CMK (cell line): ENCODE data around the gene AFDN.

ENCODE experiments used
- DNase-seq: peaks from one replicate; pipeline ENCODE4 v3.0.0-alpha.2; 2010; ENCODE audit warnings: low read depth

AFDN gene

DNA sequence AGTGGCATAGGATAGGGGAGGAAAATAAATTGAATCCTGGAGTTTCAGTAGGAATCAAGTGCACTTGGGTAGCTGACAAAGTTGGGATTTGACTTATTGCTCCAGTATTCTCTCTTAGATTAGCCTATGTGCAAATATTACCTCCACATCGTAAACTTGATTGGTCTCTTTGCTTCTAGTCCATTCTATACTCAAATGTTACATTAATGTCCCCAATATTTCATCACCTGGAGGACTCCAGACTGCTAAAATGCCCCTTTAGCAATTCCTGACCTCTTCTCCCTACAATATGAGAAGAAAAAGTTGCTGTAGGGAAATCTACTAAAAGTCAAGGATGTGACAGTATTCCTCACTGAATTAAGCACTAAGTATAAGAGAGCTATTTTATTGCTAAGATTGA is 16.3 kb downstream of the AFDN start:
- no peak for DNase-seq

- DNase-seq, result no peak
These were observed 19.1 kb downstream of the AFDN start for GRCh38 chr6:167845856-167846255.

GRCh38 chr6:167846997-167847606 is 20.4 kb downstream of the AFDN start:
- no peak for DNase-seq

- no peak for DNase-seq
These were observed 21.2 kb downstream of the AFDN start for GRCh38 chr6:167847936-167848335.

DNA sequence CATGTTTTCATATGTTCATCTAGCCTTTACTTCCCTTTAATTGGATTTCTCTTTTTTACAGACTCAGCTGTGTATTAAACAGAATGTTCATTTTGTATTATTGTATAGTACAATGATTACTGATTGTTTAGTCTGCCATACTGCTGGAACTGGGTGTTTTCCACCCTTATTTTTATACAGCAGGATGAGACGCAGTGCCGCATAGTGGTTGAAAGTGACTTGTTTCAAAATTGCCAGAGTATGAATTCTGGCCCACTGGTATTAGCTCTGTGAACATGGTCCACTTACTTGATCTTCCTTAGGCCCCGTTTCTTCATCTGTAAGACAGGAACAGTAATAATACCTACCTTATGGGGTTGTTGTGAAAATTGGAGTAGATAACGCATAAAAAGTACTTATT is 22.1 kb downstream of the AFDN start:
- DNase-seq, result no peak

DNA sequence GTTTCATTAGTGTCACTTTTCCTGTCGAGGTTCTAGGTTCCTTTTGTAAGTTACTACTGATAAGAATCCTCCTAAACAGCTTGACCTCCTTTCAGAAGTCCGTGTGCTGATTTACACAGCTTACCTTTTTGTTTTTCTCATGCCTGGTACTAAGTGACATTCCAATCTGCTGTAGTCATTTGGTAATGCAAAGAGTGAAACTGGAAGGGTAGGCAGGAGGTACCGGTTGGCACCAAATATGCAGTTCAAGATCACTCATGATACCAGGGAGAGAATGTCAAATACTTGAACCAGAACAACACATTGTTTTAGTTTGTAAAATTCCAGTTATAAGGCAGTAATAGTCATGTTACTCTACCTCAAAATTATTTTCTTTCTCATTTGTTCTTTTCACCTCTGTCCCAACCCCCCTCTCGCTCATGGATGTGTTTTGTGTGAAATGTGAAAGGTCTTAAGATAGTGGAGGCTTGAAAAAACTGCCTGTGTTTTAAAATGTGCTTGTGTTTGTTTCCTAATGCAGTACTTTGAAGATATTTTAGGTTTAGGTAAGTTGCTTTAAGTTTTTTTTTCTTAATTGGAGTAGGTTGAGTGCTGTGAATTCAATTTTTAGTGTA is 23.2 kb downstream of the AFDN start:
- no peak for DNase-seq

- no peak for DNase-seq
These were observed 24.1 kb downstream of the AFDN start for GRCh38 chr6:167850782-167851181.

DNA sequence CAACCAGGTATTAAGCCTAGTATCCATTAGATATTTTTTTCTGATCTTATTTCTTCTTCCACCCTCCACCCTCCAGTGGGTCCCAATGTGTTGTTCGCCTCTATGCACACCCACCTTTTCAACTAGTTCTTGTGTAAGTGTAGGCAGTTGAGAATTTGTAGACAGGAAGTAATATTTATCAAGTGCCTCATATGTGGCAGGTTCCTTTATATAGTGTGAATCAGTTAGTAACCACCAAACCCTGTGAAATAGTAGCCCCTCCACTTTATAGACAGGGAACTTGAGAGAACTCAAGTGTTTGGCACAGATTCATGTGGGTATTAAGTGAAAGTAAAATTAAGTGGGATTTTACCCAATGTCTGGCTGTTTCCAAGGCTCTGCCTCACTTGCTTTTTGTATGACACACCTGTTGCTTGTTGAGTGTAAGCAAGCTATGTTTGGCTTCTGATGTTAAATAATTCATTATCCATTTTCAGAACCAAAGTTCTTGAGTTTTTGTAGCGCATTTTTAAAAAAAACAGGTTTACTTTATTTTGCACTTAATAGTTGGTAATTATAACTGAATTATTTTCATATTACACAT is 24.8 kb downstream of the AFDN start:
- no peak for DNase-seq

GRCh38 chr6:167855825-167856425 is 29.2 kb downstream of the AFDN start:
- no peak for DNase-seq

GRCh38 chr6:167856474-167856873 is 29.8 kb downstream of the AFDN start:
- DNase-seq, result no peak

DNA sequence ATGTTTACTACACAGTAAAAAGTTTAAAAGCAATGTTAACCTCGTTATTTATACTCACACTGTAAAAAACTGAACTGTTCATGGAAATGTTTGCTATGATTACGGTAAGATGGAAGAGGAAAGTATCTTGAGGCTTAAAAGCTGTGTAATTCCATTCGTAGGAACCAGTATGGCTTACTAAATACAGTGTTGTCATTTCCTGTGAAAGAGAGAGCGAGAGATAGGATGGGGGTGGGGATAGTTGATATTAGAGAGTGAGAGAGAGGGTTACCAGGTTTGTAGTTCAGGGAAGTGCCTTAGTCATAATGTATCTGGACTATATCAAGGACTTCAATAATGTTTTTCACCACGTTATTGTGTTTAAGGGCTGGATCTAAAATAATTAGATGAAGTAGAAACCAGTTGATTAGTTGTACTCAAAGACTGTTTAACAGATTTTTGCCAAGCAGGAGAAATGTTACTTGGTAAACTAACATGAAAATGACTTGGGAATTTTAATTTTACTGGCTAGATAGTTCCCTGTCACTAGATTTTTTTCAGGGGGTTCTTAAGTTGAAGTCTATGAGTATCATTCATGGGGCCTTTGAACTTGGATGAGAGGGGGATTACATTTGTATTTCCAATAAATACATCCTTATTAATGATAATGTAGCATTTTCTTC is 30.4 kb downstream of the AFDN start:
- DNase-seq, result no peak

DNA sequence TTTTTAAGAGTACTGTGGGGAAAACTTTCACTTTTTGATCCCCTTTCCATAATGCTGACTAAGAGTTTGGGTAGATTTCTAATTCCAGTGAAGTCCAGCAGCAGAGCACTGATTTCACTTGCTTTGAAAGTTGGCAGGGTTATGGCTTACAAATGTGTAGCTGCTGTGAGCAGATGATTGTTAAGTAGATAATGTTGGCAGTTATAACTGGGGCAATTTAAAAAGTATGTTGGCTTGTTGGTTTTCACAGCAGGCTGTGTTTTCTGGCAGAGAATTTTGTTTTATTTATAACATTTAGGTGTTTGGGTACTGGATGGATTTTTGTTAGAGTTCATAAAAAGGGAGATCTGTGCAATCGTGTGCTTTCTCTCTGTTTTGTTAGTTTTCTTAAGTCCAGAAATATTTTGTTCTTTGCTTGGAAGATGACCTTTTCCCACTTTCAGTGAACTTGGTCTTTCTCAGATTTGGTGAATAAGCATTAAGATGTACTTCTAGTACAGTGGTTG is 31.4 kb downstream of the AFDN start:
- DNase-seq, result no peak

DNA sequence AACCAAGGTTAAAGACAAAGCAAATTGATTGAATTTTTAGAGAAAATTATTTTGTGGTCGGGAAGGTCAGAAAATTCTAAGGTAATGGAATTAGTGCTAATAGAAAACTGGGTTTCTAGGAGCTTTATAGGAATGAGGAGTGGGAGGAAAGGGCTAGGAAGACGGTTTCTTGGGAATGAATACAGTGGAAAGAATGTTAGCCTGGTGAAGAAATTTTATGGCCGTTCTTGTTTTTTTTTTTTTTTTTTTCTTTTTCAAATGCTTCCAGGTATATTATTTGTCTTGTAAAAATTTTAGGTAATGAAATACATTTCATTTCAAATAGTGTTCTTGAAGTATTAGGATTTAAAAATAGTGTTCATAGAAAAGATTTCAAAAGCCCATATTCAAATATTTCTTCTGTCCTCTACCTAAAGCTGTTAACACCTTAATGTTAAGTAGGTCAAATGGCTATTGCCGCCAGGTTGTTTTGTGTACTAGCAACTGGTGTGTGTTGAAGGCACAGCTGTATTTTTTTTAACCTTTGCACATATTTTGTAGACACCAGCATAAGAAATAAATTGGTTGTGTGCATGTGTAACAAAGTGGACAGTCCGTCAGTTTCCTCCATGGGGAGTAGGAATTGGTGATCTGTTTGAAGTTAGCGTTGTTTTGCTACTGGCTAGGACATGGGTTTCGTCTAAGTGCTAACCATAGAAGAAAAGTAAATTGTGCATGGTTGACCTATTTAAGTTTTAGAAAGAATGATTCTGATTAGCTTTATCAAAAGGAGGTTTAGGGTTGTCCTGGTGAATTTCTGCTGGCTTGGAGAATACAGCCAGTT is 32.3 kb downstream of the AFDN start:
- DNase-seq, result no peak

DNA sequence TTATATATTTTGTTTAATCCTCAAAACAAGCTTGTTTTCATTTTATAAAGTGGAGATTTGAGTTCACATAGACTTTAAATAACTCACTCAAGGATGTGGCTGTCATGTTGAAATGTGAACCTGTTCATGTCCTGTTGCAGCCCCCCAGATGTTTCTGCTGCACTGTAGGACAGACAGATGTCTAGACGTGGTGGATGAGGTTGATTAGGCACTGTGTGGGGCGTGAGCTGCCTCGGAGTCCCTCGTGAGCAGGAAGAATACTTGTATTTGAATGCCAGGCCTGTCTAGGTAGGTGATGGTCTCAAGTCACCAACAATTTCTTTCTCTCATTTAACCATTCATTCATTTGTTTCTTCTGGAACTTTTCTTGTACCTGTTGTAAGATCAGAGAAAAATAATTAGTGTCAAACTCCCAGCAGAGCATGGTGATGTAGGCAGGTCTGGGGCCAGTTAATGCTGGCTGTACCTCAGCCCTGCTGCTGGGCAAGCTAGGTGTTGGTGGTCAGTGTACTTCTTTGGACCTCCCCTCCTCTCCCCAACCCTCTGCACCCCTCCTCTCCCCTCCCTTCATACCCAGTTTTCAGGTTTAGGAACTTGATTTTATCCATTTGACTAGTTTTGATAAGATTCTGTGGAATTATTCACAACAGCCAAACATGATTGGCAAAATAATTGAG is 34.0 kb downstream of the AFDN start:
- DNase-seq, result no peak

DNA sequence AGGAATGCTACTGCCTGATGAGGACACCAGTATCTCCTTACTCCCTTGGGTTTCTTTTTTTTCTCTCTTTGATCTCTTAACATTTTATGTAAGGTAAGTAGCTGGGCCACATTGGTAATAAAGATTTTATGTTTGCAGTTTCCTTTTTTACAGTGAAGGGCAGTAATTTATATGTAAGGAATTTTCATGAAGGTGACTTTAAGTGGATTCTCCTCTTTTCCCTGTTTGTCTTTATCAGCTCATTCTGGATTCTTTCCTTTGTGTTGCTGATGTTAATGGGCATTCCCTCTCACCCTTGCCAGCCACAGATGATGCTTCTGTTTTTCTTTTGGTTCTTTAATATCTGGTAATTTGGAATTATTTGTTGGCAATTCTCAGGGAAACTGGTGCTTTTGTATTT is 34.7 kb downstream of the AFDN start:
- DNase-seq, result no peak

DNA sequence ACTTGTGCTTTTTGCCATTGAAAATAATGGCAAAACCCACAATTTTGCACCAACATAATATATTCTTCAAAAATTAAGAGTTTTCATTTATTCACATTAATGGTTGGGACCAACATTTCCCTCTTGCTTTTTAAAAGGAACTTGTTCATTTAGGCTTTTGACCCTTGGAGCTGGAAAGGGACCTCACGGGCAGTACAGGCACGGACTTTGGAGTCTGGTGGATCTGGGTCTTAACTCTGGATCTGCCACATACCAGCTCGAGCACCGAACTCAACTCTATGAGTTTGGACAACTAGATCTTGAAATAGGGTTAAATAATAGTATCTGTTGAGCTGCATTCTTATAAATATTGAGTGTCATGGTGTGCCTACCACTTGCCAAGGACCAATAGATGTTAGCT is 37.2 kb downstream of the AFDN start:
- no peak for DNase-seq

DNA sequence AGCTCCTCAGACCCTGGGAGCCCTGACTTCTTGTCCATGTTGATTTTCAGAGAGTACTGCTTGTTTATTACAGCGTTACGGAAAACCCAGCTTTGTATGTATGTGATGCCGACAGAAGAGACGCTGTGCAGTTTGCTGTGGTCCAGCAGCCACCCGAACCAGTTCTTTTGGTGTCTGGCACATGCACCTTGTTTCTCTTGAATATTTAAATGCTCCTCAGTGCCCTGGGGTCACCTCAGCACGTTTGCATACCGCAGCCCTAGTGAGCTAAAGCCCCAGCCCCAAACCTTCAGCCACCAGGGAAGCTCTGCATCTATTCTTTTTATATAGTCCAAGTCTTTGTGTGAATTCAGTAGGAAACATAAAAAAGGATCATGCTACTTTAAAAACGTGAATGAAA is 39.9 kb downstream of the AFDN start:
- no peak for DNase-seq

- no peak for DNase-seq
These were observed 43.6 kb downstream of the AFDN start for GRCh38 chr6:167870321-167870720.

GRCh38 chr6:167872538-167873210 is 46.0 kb downstream of the AFDN start:
- DNase-seq, result no peak

DNA sequence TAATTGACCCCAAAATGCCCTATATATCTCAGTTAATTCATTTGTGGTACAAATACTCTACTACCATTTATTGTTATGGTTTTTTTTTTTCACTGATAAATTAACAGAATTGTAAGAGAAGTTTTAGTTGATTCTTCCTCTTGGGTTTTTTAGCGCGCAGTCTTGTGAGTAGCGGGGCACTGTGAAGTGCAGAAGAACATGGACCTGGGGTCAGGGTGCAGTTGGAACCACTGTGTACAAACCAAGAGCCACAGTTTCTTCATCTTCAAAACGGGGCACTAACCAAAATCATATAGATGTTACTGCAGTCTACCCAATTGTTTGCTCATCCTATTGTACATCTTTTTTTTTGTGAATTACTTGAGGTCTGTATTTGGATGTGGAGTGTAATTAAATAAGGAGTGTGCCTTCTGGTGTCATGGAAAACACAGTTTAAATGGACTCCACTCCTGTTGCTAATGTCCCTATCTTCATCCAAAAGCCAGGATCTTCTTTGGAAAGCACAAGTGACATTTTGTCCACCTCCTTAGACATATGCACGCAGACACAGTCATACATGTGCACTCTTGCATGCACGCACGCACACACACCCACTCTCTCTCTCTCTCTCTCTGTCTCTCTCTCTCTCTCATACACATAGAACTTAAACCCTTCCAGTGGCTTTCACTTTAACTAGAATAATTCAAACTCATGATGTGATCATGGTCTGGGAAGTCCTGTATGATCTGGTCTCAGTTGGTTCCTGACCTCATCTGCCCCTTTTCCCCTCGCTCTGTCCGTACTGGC is 51.5 kb downstream of the AFDN start:
- no peak for DNase-seq
